SU-DHL-6 (cell line): ENCODE results near the gene IL1R2.

Experiments
- CTCF ChIP-seq: fragments of 200-600 bp; sonication (generic); IDR thresholded peaks from one replicate; pipeline ENCODE4 v1.5.1; 2017; ENCODE audit warnings: antibody characterized with exemption, mild to moderate bottlenecking, low read length, moderate library complexity; ENCODE audit not compliant: insufficient read depth, poor library complexity, severe bottlenecking
- EZH2phosphoT487 ChIP-seq: fragments of 200-600 bp; sonication (generic), shearing (Covaris generic); conservative IDR thresholded peaks from 2 replicates; pipeline ENCODE4 v1.6.1; 2018; ENCODE audit warnings: mild to moderate bottlenecking, antibody characterized with exemption, low read length, moderate library complexity, mixed read lengths

- TF ChIP-seq CTCF, result no peak
- TF ChIP-seq EZH2phosphoT487, result no peak
Measured at GRCh38 chr2:101985793-101986164, 6.0 kb upstream of the IL1R2 start.
